Endothelial cell of hepatic sinusoid (primary cell): ENCODE data around the gene TCF19.

Experiments
- in situ Hi-C: cut with HindIII; loops from 2 replicates; pipeline ENCODE4 v1.10.0; 2017; ENCODE audit warnings: low sequenced_read_pairs

TCF19 gene

DNA sequence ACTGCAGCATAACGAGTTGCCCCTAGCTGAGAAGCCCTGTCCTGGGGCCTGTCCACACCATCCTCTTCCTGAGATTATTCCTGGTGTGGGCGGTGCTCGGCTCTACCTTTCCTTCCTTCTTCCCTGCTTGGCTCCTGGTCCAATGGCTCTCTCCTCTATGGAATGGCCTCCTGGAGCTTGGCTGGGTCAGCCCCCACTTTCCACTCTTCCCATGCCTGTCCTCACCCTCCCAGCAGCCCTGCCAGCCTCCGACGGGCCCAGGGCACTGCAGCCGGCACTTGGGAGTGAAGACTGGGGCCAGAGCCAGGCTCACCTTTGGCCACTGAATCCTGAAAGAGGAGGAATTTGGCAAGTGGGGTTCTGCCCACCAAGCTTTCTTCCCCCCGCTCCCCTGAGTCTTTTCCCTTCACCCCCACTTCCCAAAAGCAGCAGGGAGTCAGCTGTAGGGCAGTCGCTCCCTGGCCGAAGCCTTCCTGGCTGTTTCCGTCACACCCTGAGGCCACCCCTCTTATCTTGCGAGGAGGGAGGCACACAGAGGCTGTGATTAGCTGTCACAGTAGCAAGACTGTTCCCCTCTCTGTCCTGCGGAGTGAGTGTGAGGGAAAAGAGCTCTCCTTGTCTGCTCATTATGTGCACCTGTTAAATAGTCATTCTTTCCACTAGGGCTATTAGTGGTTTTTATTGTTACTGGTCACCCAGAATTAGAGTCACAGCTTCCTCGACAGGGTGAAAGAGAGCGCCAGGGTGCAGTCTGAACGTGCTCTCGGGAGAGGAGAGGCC lies 31.8 kb upstream of the TCF19 start:
- in situ Hi-C loops, result loop anchor here (5.0 kb wide), 1 partner anchor 56 kb away; no protein-coding TSS in a partner anchor

DNA sequence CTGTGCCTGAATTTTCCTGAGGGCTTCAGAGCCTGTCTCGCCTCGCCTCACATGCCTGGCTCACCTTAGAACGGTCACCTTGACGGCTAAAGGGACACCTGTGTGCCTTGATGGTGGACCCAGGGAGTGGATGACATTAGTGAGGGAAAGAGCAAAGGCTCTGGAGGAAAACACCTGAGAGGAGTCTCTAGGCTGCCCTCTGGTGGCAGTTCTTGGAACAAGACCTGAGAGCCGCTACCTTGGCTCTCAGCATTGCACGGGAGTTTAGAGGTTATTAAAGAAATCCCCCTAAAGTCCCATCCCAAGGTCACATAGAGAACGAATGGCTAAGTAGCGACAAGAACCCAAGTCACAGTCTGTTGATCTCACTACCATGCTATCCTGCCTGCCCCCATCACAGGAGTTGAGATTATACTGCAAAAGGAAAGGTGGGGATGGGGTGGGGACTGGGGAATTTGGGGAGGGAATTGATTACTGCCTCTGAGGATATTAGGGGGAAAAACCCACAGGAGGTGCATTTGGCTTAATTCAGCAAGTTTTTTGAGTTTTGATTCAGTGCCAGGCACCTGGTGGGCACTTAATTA lies 30.2 kb upstream of the TCF19 start:
- in situ Hi-C loops, result loop anchor here (5.0 kb wide), 1 partner anchor 54 kb away; no protein-coding TSS in a partner anchor

- in situ Hi-C loops, result loop anchor here (5.0 kb wide), 1 partner anchor 53 kb away; no protein-coding TSS in a partner anchor
These were observed 29.3 kb upstream of the TCF19 start for GRCh38 chr6:31129130-31129529.

DNA sequence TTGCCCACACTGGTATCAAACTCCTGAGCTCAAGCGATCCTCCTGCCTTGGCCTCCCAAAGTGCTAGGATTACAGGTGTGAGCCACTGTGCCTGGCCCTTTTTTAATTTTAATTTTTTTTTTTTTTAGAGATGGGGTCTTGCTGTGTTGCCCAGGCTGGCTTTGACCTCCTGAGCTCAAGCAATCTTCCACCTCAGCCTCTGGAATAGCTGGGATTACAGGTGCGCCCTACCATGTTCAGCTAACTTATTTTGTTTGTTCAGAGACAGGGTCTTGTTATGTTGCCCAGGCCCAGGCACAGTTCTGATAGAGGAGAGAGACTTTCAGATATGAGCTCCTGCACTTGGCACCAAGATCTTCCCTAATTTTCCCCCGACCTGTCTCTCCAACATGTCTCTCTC lies 27.6 kb upstream of the TCF19 start:
- in situ Hi-C loops, result no loop called here

DNA sequence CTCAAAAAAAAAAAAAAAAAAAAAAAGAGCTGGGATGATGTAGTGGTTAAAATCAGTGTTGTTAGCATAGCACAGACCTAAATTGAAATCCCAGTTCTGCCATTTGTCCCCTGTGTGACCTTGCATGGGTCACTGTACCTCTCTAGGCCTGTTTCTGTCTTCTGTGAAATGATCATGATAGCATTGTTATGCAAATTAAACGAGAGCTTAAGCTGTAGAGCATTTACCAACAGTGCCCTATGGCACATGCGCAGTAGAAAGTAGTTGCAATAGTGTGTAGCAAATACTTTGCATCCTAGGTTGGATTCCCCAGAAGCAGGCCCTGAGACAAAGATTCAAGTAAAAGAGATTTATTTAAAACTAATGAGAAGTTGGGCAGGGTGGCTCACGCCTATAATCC lies 26.8 kb upstream of the TCF19 start:
- in situ Hi-C loops, result no loop called here

GRCh38 chr6:31132806-31133205 lies 25.6 kb upstream of the TCF19 start:
- in situ Hi-C loops, result no loop called here

DNA sequence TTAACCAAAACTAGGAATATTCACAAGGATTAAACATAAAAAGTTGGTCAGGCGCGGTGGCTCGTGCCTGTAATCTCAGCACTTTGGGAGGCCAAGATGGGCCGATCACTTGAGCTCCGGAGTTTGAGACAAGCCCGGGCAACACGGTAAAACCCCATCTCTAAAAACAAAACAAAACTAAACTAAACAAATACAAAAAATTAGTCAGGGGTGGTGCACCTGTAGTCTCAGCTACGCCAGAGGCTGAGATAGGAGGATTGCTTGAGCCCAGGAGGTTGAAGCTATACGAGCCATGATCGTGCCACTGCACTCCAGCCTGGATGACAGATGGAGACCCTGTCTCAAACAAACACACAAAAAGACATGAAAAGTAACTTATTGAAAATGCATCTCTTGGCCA lies 22.7 kb upstream of the TCF19 start:
- in situ Hi-C loops, result no loop called here

DNA sequence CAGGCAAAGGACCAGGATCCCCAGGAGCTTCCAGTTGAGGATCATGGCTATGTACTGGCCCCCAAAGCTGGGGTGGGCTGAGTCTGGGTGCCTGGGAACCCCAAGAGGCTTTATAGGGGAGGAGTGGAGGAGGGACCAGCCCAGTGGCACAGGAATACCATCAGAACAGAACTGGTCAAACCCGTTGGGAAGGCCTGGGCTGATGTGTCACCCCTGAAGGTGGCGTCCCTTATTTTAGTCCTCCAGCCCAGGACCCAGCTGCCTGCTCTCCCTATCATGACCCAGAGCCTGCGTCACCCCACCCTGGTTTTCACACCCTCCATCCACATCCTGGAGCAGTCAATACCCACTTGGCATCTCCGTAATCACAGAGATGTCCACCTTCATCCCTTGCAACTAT lies 19.4 kb upstream of the TCF19 start, which contains the start of gene PSORS1C2:
TSS of gene PSORS1C2 (minus strand) at position 85 of the 400 bp plus-strand sequence. CDS start at position 45, 40 bp downstream.
- in situ Hi-C loops, result no loop called here

- in situ Hi-C loops, result no loop called here
These were observed 18.8 kb upstream of the TCF19 start for GRCh38 chr6:31139599-31139998.

GRCh38 chr6:31140643-31141042 lies 17.7 kb upstream of the TCF19 start:
- in situ Hi-C loops, result no loop called here

DNA sequence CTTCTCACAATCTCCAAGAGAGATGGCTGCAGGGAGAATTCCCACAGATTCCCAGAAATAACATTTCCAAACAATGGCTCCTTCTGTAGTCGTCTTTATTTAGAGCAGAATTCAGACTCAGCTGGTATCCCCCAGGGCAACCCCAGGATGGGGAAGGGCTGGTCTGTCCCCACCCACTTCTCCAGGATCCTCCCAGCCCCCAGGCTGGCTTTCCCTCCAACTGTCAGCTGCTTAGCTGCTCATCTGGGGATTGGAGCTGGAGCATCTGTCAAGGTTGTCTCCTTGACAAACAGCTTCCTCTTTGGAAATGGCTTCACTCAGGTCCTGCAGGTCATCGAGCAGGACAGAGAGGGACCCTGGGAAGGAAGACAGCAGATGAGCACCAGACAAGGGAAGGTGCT lies 16.0 kb upstream of the TCF19 start:
- in situ Hi-C loops, result no loop called here

DNA sequence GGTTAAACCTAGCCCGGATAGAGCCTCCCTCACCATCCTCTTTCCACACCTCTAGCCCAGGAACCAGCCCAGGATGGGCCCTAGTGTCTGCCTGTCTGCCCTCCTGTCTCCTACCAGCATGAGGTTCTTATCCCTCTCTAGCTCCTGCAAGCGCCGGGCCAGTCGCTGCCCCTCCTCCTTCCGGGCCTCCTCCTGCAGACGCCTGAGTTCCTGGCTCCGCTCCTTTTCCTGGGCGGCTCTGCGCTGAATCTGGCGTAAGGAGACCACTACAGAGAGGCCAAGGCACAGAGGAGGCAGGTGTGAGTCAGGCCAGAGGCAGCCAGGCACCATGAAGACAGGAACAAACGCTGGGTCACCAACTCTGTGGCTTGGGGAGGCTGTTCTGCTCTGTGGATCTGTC lies 15.2 kb upstream of the TCF19 start:
- in situ Hi-C loops, result no loop called here

DNA sequence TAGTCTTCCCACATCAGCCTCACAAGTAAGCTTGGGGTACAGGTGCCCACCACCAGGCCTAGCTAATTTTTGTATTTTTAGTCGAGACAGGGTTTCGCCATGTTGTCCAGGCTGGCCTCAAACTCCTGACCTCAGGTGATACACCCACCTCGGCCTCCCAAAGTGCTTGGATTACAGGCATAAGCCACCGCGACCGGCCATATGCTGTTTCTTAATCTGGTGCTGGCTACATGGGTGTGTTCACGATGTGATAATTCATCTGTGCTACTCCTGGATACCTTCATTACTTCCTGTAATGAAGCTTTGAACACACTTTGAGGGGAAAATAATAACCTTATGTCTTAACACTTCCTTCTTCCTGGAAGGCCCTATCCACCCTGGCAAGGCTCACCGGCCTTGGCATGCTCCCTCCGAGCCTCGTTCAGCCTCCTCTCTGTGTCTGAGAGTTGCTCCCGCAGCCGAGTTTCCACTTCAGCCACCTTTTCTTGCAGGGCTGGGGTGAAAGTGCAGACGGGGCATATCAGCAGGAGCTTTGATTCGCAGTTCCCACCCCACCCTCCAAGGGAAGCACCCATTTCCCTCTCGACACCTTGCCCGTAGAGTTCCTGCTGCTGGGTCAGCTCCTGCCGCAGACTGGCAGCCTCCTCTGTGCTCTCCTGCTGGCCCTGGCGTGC lies 14.0 kb upstream of the TCF19 start:
- in situ Hi-C loops, result no loop called here

GRCh38 chr6:31144970-31145340 lies 13.4 kb upstream of the TCF19 start:
- in situ Hi-C loops, result no loop called here

DNA sequence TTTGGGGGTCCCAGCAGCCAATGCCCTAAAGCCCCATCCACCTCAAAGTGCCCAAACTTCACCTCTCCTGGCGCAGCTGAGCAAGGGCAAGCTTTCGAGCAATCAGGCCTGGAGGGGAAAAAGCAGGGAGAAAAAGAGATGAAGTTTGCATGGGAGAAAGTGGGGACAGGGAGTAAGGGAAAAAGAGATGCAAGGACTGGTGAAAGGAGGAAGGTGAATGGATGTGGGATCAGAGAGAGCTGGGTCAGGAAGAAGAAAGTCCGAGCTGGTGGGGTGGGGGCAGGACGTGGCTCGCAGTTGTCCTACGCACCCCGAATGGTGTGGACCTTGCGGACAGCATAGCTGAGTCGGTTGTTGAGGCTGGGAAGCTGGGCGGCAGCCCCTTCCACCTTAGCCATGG lies 13.0 kb upstream of the TCF19 start:
- in situ Hi-C loops, result no loop called here

DNA sequence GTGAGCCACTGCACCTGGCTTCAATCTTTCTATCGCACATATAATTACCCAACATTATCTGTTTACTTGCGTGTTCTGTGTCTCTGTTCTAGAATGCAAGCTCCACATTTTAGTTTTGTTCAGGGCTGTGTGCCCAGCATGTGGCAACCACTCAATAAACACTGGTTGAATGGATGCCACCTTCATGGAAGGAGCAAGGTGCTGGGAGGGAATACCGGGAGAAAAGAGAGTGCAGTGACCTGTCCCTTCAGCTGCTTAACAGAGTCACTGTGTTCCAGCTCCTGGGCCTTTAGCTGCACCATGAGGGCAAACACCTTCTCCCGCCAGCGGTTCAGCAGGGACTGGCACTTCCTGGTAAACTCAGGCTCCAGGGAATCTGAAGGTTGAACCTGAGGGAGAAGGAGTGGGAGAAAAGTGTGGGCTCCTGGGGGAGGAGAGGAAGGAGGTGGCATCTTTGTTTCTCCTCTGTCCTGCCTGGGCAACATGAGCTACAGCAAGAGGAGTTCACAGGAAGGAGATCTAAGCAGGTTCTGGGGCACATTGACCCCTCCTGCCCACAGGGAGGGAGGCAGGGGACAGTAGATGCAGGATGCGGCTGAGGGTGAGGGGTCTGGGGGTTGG lies 8.5 kb upstream of the TCF19 start:
- in situ Hi-C loops, result no loop called here

GRCh38 chr6:31152781-31153180 lies 5.6 kb upstream of the TCF19 start:
- in situ Hi-C loops, result no loop called here

GRCh38 chr6:31154436-31154835 lies 4.0 kb upstream of the TCF19 start:
- in situ Hi-C loops, result no loop called here

- in situ Hi-C loops, result no loop called here
These were observed 1.7 kb upstream of the TCF19 start for GRCh38 chr6:31156641-31157040.

GRCh38 chr6:31157513-31158139 lies 763 bp upstream of the TCF19 start, which contains the start of gene CCHCR1:
Gene CCHCR1 (minus strand): TSS chr6:31157802. CDS start chr6:31157600, 202 bp downstream.
- in situ Hi-C loops, result no loop called here
